Glomerular visceral epithelial cell (primary cell): ENCODE measurements around the gene ERP44.
"Not testable (repeated sequence)": the region's sequence is repeated elsewhere in the genome, so short reads cannot be mapped to it uniquely, and the experiment has no call there.

Source experiments
- DNase-seq: peaks from one replicate; pipeline ENCODE4 v3.0.0-alpha.2; 2016; ENCODE audit errors: extremely low spot score

ERP44 gene

GRCh38 chr9:100067990-100068389, 30.8 kb downstream of the ERP44 start:
- not testable (repeated sequence) for DNase-seq

GRCh38 chr9:100066539-100066938, 32.3 kb downstream of the ERP44 start:
- DNase-seq, result no peak

- DNase-seq, result peak; percentile 24
Observed at GRCh38 chr9:100064872-100065581, 33.8 kb downstream of the ERP44 start.

- no peak for DNase-seq
Observed at GRCh38 chr9:100063185-100063584, 35.6 kb downstream of the ERP44 start.

- not testable (repeated sequence) for DNase-seq
Observed at GRCh38 chr9:100062683-100063082, 36.1 kb downstream of the ERP44 start.

- DNase-seq, result no peak
Observed at GRCh38 chr9:100058699-100059579, 39.9 kb downstream of the ERP44 start.

- DNase-seq, result no peak
Observed at GRCh38 chr9:100057624-100058023, 41.2 kb downstream of the ERP44 start.

- DNase-seq, result no peak
Observed at GRCh38 chr9:100056561-100056960, 42.2 kb downstream of the ERP44 start.

GRCh38 chr9:100052375-100052774, 46.4 kb downstream of the ERP44 start:
- DNase-seq, result no peak

GRCh38 chr9:100049551-100049950, 49.2 kb downstream of the ERP44 start:
- no peak for DNase-seq

GRCh38 chr9:100038472-100038871, 60.3 kb downstream of the ERP44 start:
- DNase-seq, result no peak

GRCh38 chr9:100033877-100034551, 64.8 kb downstream of the ERP44 start:
- DNase-seq, result no peak

GRCh38 chr9:100030548-100030947, 68.3 kb downstream of the ERP44 start:
- DNase-seq, result no peak

- DNase-seq, result no peak
Observed at GRCh38 chr9:100029251-100029650, 69.5 kb downstream of the ERP44 start.

GRCh38 chr9:100028201-100028784, 70.5 kb downstream of the ERP44 start:
- peak; percentile 76 for DNase-seq

GRCh38 chr9:100027543-100027942, 71.3 kb downstream of the ERP44 start:
- DNase-seq, result no peak

- DNase-seq, result no peak
Observed at GRCh38 chr9:100021931-100022330, 76.9 kb downstream of the ERP44 start.

- DNase-seq, result peak; percentile 30
Observed at GRCh38 chr9:100020121-100020795, 78.5 kb downstream of the ERP44 start.

- no peak for DNase-seq
Observed at GRCh38 chr9:100019541-100019940, 79.3 kb downstream of the ERP44 start.

- no peak for DNase-seq
Observed at GRCh38 chr9:100014846-100015245, 84.0 kb downstream of the ERP44 start.

- DNase-seq, result no peak
Observed at GRCh38 chr9:100013573-100013972, 85.2 kb downstream of the ERP44 start.
